ENCODE results near the gene MUC5AC. TPM values are rescaled to one million over a fixed set of nuclear protein-coding genes. Genes with fewer than 3 reads are reported as not detected.

The MUC5AC gene
- total RNA-seq, 4 donors from 2014 or later: not detected

- DNase-seq: peak; percentile 30
- intact Hi-C loops (cut with DNase I; ENCODE audit: low total_unique reads): loop anchor here (5.0 kb wide), 2 partner anchors 317 to 377 kb away; no protein-coding TSS in a partner anchor
- peaks cover 52% of the 10 kb centered on the region for H3K27me3 ChIP-seq
- H3K9me3 ChIP-seq: no peaks in the 10 kb centered on the region
- H3K27ac ChIP-seq: no peak overlapping the region
- H3K4me1 ChIP-seq: peaks cover 10 to 24% (median 21%) of the 10 kb centered on the region in 4 donors
- no peak overlapping the region for H3K4me3 ChIP-seq
- TF ChIP-seq POLR2AphosphoS5 (IDR thresholded peaks at IDR 0.05) (no peak), POLR2A (IDR thresholded peaks at IDR 0.05) (no peak), EP300 (IDR thresholded peaks at IDR 0.05; ENCODE audit: low read depth) (no peak), CTCF (IDR thresholded peaks at IDR 0.05) (no peak)
- H3K36me3 ChIP-seq: no peaks in the 10 kb centered on the region
- in situ Hi-C loops (cut with MboI; ENCODE audit: low pct_ligation_motif_present in 1 of 4, low pct_unique_long_range_greater_than_20kb in 1 of 4, low sequenced_read_pairs in 3 of 4): loop anchor here in 2 of 4 donors (25.0 kb wide), 1 partner anchor 312 kb away; no protein-coding TSS in a partner anchor
- 44% methylated on average over 34 of the region's 47 CpGs; no CpG with 5 or more reads in 1 of the 2 donors for WGBS, 2 donors (ENCODE audit: low coverage in 1 of 2)
Observed at GRCh38 chr11:1199751-1200610, 42.2 kb downstream of the MUC5AC start.

- in situ Hi-C loops (cut with MboI; ENCODE audit: low pct_ligation_motif_present in 1 of 4, low pct_unique_long_range_greater_than_20kb in 1 of 4, low sequenced_read_pairs in 3 of 4) (loop anchor here in 2 of 4 donors (25.0 kb wide), 1 partner anchor 312 kb away; no protein-coding TSS in a partner anchor), intact Hi-C loops (cut with DNase I; ENCODE audit: low total_unique reads) (loop anchor here (5.0 kb wide), 2 partner anchors 317 to 377 kb away; no protein-coding TSS in a partner anchor)
- no peak for TF ChIP-seq EP300 (IDR thresholded peaks at IDR 0.05; ENCODE audit: low read depth)
- TF ChIP-seq POLR2A (IDR thresholded peaks at IDR 0.05): no peak
- no peak for TF ChIP-seq POLR2AphosphoS5 (IDR thresholded peaks at IDR 0.05)
- no peak for TF ChIP-seq CTCF (IDR thresholded peaks at IDR 0.05)
- Histone ChIP-seq H3K9me3 (no peaks in the 10 kb centered on the region), H3K4me1 (peaks cover 10 to 25% (median 21%) of the 10 kb centered on the region in 4 donors), H3K4me3 (no peak overlapping the region), H3K36me3 (no peaks in the 10 kb centered on the region), H3K27me3 (peaks cover 52% of the 10 kb centered on the region), H3K27ac (no peak overlapping the region)
- 53% methylated on average over 10 of the region's 16 CpGs; no CpG with 5 or more reads in 1 of the 2 donors for WGBS, 2 donors (ENCODE audit: low coverage in 1 of 2)
- peak; percentile 8 for DNase-seq
Observed at GRCh38 chr11:1200611-1201191, 42.9 kb downstream of the MUC5AC start.

- Histone ChIP-seq H3K27me3 (peaks cover 46% of the 10 kb centered on the region), H3K4me1 (peaks cover 10 to 26% (median 21%) of the 10 kb centered on the region in 4 donors), H3K27ac (no peak overlapping the region), H3K9me3 (no peaks in the 10 kb centered on the region), H3K36me3 (no peaks in the 10 kb centered on the region), H3K4me3 (no peak overlapping the region)
- in situ Hi-C loops (cut with MboI; ENCODE audit: low pct_ligation_motif_present in 1 of 4, low pct_unique_long_range_greater_than_20kb in 1 of 4, low sequenced_read_pairs in 3 of 4) (loop anchor here in 2 of 4 donors (25.0 kb wide), 1 partner anchor 311 kb away; no protein-coding TSS in a partner anchor), intact Hi-C loops (cut with DNase I; ENCODE audit: low total_unique reads) (loop anchor here (5.0 kb wide), 2 partner anchors 316 to 376 kb away; no protein-coding TSS in a partner anchor)
- TF ChIP-seq POLR2AphosphoS5 (IDR thresholded peaks at IDR 0.05) (no peak), POLR2A (IDR thresholded peaks at IDR 0.05) (no peak), CTCF (IDR thresholded peaks at IDR 0.05) (no peak), EP300 (IDR thresholded peaks at IDR 0.05; ENCODE audit: low read depth) (no peak)
- no peak for DNase-seq
- WGBS, 2 donors (ENCODE audit: low coverage in 1 of 2): 87 to 88% methylated on average over 4 of the region's 4 CpGs
Observed at GRCh38 chr11:1201395-1202153, 43.8 kb downstream of the MUC5AC start.

Data from transverse colon (tissue), 4 donors.